GM13976 (cell line): Measurements from ENCODE around the gene TNK1.
"Not testable (repeated sequence)": the region's sequence is repeated elsewhere in the genome, so short reads cannot be mapped to it uniquely, and the experiment has no call there.

ENCODE experiments used
- DNase-seq: peaks from one replicate; pipeline ENCODE4 v3.0.0; 2012; ENCODE audit warnings: low spot score
- in situ Hi-C: fragments of 300-500 bp; cut with MboI; formaldehyde crosslinking; loops from one replicate; pipeline ENCODE4 v1.12.0; 2022; ENCODE audit warnings: low sequenced_read_pairs, mixed read lengths, inconsistent platforms; ENCODE audit not compliant: unreplicated experiment
- TF ChIP-seq, protein P1 (sequence below): IDR thresholded peaks from 2 replicates; pipeline ENCODE4 v1.5.1; 2012; ENCODE audit warnings: borderline replicate concordance, mild to moderate bottlenecking; ENCODE audit not compliant: insufficient read depth; ENCODE audit errors: extremely low read depth, missing control alignments, control extremely low read depth

TNK1 gene

DNA sequence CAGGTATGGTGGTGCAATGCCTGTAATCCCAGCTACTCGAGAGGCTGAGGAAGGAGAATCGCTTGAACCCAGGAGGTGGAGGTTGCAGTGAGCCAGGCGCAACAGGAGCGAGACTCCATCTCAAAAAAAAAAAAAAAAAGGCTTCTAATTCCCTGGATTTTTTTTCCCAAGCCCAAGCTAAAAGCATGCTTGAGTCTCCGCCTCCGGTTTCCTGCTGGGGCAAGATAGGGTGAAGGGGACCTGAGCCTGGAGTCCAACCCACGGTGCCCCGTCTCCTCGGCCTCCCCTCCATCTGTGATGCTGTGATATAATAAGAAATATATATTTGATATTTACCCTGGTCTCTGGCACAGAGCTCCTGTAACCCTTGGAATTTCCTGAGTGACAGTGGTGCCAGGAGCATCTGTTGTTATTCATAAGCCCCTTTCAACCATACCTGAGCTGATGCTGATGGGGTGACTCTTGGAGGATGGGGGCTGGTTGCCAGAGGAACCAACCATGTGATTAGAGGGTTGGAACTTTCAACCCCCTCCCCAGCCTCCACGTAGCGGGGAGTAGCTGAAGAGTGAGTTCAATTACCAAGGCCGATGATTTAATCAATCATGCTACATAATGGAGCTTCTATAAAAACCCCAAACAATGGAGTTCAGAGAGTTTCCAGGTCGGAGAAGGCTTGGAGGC, 12.8 kb upstream of the TNK1 start:
- in situ Hi-C loops, result no loop called here
- DNase-seq, result no peak
- TF ChIP-seq, protein P1, sequence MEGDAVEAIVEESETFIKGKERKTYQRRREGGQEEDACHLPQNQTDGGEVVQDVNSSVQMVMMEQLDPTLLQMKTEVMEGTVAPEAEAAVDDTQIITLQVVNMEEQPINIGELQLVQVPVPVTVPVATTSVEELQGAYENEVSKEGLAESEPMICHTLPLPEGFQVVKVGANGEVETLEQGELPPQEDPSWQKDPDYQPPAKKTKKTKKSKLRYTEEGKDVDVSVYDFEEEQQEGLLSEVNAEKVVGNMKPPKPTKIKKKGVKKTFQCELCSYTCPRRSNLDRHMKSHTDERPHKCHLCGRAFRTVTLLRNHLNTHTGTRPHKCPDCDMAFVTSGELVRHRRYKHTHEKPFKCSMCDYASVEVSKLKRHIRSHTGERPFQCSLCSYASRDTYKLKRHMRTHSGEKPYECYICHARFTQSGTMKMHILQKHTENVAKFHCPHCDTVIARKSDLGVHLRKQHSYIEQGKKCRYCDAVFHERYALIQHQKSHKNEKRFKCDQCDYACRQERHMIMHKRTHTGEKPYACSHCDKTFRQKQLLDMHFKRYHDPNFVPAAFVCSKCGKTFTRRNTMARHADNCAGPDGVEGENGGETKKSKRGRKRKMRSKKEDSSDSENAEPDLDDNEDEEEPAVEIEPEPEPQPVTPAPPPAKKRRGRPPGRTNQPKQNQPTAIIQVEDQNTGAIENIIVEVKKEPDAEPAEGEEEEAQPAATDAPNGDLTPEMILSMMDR, result no peak

DNA sequence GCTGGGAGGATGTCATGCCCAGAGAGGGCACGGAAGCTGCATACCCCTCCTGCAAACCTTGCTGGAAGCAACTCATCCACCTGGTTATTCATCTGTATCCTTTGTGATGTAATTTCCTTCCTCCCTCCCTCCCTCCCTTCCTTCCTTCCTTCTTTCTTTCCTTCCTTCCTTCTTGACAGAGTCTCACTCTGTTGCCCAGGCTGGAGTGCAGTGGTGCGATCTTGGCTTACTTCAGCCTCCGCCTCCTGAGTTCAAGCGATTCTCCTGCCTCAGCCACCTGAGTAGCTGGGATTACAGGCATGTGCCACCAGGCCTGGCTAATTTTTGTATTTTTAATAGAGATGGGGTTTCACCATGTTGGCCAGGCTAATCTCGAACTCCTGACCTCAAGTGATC, 12.3 kb upstream of the TNK1 start:
- in situ Hi-C loops, DNase-seq: not testable (repeated sequence)

DNA sequence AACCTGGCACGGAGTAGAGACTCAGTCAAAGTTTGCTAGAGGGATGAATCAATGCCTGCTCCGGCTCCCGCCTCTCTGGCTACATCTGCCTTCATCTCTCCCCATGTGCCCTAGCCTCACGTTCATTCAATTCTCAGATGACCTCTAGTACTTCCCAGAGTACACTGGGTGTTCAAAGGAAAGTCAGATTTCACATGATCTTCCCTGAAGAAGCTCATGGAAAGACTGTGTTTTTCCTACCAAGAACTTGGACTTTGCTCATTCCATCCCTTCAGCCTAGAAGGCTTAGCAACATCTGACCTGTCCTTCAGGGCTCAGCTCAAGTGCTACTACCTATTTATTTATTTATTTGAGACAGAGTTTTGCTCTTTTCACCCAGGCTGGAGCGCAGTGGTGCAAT, 11.1 kb upstream of the TNK1 start:
- TF ChIP-seq, protein P1, result no peak
- in situ Hi-C loops, result no loop called here
- no peak for DNase-seq

DNA sequence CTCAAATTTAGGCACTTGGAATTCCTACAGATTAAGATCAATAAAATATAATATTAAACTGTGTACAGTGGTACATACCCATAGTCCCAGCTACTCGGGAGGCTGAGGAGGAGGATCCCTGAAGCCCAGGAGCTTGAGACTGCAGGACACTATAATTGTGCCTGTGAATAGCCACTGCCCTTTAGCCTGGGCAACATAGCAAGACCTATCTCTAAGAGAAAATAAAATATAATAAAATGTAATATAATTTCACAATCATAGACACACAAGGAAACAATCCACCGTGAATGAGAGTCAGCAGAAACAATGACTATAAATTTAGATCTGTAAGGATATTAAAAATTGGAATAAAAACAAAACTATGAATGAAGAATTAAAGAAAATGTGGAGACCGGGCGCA, 10.0 kb upstream of the TNK1 start:
- TF ChIP-seq, protein P1, result no peak
- in situ Hi-C loops, result no loop called here
- no peak for DNase-seq

DNA sequence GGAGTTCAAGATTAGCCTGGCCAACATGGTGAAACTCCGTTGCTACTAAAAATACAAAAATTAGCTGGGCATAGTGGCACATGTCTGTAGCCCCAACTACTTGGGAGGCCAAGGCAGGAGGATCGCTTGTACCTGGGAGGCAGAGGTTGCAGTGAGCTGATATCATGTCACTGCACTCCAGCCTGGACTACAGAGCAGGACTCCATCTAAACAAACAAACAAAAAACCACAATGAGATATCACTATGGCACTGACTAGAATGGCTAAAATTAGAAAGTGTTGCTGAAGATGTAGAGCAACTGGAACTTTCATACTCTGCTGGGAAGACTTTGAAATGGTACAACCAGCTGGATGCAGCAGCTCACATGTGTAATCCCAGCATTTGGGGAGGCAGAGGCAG, 6.5 kb upstream of the TNK1 start:
- TF ChIP-seq, protein P1, result no peak
- in situ Hi-C loops, result no loop called here

DNA sequence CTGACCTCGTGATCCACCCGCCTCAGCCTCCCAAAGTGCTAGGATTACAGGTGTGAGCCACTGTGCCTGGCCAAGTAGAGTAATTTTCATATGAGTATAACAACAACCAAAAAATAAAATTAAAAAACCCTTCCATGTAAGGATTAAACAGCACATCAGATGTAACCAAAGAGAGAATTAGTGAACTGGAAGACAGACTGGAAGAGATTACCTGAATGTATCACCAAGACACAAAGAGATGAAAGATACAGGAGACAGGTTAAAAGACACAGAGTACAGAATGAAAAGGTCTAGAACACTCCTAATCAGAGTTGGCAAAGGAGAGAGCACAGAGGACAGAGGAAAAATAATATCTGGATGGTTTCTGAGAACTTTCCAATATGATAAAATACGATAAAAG, 1.8 kb upstream of the TNK1 start:
- DNase-seq, result no peak
- TF ChIP-seq, protein P1, result no peak
- in situ Hi-C loops, result no loop called here

More for the DNA sequence above, 6.5 kb upstream of the TNK1 start:
- DNase-seq, result no peak

DNA sequence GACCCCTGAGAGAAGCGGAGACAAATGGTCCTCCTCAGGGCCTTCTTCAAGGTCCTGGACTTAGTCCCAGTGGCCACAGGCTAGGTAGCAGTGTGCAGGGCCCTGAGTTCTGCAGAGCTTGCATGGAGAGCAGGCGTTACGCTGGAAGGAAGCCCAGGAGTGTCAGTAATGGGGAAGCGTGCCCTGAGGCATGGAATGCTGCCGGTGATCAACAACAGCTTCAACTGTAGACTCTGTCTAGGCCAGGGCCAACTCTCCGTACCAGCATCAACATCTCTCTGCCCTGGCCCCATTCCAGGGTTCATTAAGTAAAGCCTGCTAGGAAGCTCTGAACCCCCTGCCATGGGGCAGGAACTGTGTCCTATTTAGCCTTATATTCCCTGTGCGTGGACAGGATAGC, 568 bp upstream of the TNK1 start:
- DNase-seq, result no peak

More for the DNA sequence above, 568 bp upstream of the TNK1 start:
- TF ChIP-seq, protein P1, result no peak
- in situ Hi-C loops, result no loop called here
